Stomach (tissue), 9 donors: ENCODE measurements around the gene PRKCH. TPM values are rescaled to one million over a fixed set of nuclear protein-coding genes. Genes with fewer than 3 reads are reported as not detected.

ENCODE experiments used
- DNase-seq, 2 donors: peaks; one replicate each; pipeline versions ENCODE4 v3.0.0 to v3.0.0-alpha.2; 2013 to 2019
- H3K27ac ChIP-seq, 5 donors: fragments of 200-600 bp in 4 of 5; sonication (generic) in 4 of 5; one replicate each; pipeline ENCODE4 v1.5.1; 2013 to 2019; ENCODE audit warnings: mild to moderate bottlenecking in 1 of 5, moderate library complexity in 1 of 5
- H3K27me3 ChIP-seq, 3 donors: fragments of 200-600 bp; sonication (generic); one replicate each; pipeline ENCODE4 v1.5.1; 2017 to 2019; ENCODE audit warnings: mixed run types in 1 of 3
- H3K36me3 ChIP-seq, 4 donors: fragments of 200-600 bp; sonication (generic); 1 replicate in 3 of 4; 2 replicates in 1 of 4; pipeline ENCODE4 v1.5.1; 2016 to 2019
- H3K4me1 ChIP-seq, 4 donors: fragments of 200-600 bp; sonication (generic); one replicate each; pipeline ENCODE4 v1.5.1; 2016 to 2019
- H3K4me3 ChIP-seq, 4 donors: fragments of 200-600 bp; sonication (generic) in 3 of 4; one replicate each; pipeline ENCODE4 v1.5.1; 2016 to 2019; ENCODE audit warnings: mild to moderate bottlenecking in 1 of 4
- H3K9me3 ChIP-seq, 4 donors: fragments of 200-600 bp; sonication (generic); one replicate each; pipeline ENCODE4 v1.5.1; 2016 to 2019
- CTCF ChIP-seq, 7 experiments: fragments of 450-650 bp in 4 of 7; fragments of 200-600 bp in 3 of 7; sonication (generic) in 3 of 7; IDR thresholded peaks; one replicate each; pipeline ENCODE4 v1.5.1; 2016 to 2019; ENCODE audit warnings: antibody characterized with exemption in 7 of 7, control low read depth in 2 of 7, mild to moderate bottlenecking in 1 of 7
- EP300 ChIP-seq: sonication (generic); formaldehyde crosslinking; IDR thresholded peaks from one replicate; pipeline ENCODE4 v1.6.1; 2017; ENCODE audit warnings: antibody characterized with exemption
- POLR2A ChIP-seq, 4 donors: fragments of 450-650 bp; IDR thresholded peaks; one replicate each; pipeline ENCODE4 v1.6.1; 2016; ENCODE audit warnings: antibody characterized with exemption in 4 of 4, control low read depth in 2 of 4, mild to moderate bottlenecking in 1 of 4, moderate library complexity in 1 of 4
- POLR2AphosphoS5 ChIP-seq, 3 donors: sonication (generic); formaldehyde crosslinking; IDR thresholded peaks; one replicate each; pipeline ENCODE4 v1.6.1; 2016; ENCODE audit warnings: antibody characterized with exemption in 3 of 3
- WGBS, 5 donors: extraction: QIAGEN DNeasy Blood & Tissue Kit in 3 of 5; methylation state at CpG; one replicate each; pipeline versions ENCODE4 v1.1.5 to v1.1.7; 2013 to 2018; 5-methylcytosine and 5-hydroxymethylcytosine counted together
- intact Hi-C: fragments of 100-400 bp; cut with DNase I; formaldehyde crosslinking; loops from one replicate; pipeline ENCODE4 v1.15.1; 2023; ENCODE audit warnings: low total_unique reads
- polyA plus RNA-seq, 3 donors: library from polyadenylated mRNA; stranded (reverse); fragments of 200-250 nt; gene quantifications; one replicate each; pipeline ENCODE4 v1.2.3, GENCODE V29; 2013
- total RNA-seq, 5 donors: library from RNA; depleted of rRNA; stranded (reverse); fragments of >200 nt; gene quantifications; one replicate each; pipeline versions ENCODE4 v1.1.0 to v1.2.3, GENCODE V29; 2014 to 2016
- donor health status: healthy with polysubstance abuse.
- donor health status: Bipolar disorder and iron deficiency.
- donor health status: healthy.

Gene PRKCH
- total and polyA plus RNA-seq, 8 donors, result 5.5 to 84.0 (median 14.7) TPM

GRCh38 chr14:61376314-61376713 is 54.9 kb downstream of the PRKCH start:
- Histone ChIP-seq H3K36me3 (peaks cover 0 to 7% (median 0%) of the 10 kb centered on the region in 4 donors), H3K4me3 (no peak overlapping the region), H3K4me1 (no peaks in the 10 kb centered on the region), H3K9me3 (peaks cover 12 to 36% (median 27%) of the 10 kb centered on the region in 4 donors), H3K27me3 (no peaks in the 10 kb centered on the region), H3K27ac (no peak overlapping the region)
- no peak for DNase-seq
- TF ChIP-seq CTCF (IDR thresholded peaks at IDR 0.05) (no peak), POLR2A (IDR thresholded peaks at IDR 0.05) (no peak), EP300 (no peak), POLR2AphosphoS5 (IDR thresholded peaks at IDR 0.05) (no peak)
- intact Hi-C loops, result no loop called here
- 82 to 96% (median 91%) methylated on average over 1 of the region's 1 CpG for WGBS, 5 donors

GRCh38 chr14:61377749-61378148 is 56.4 kb downstream of the PRKCH start:
- peaks cover 0 to under 1% (median 0%) of the 10 kb centered on the region in 4 donors for H3K4me1 ChIP-seq
- TF ChIP-seq EP300, result no peak
- no peak for TF ChIP-seq POLR2A (IDR thresholded peaks at IDR 0.05)
- no peak for TF ChIP-seq POLR2AphosphoS5 (IDR thresholded peaks at IDR 0.05)
- TF ChIP-seq CTCF (IDR thresholded peaks at IDR 0.05), result no peak
- H3K4me3 ChIP-seq, result no peak overlapping the region
- H3K36me3 ChIP-seq, result peaks cover 0 to 7% (median 0%) of the 10 kb centered on the region in 4 donors
- H3K27ac ChIP-seq, result no peak overlapping the region
- H3K27me3 ChIP-seq, result no peaks in the 10 kb centered on the region
- H3K9me3 ChIP-seq, result peaks cover 12 to 36% (median 27%) of the 10 kb centered on the region in 4 donors
- DNase-seq, result no peak
- intact Hi-C loops, result no loop called here

GRCh38 chr14:61379639-61380184 is 58.3 kb downstream of the PRKCH start:
- no peak overlapping the region for H3K27ac ChIP-seq
- no peak for DNase-seq
- 76 to 87% (median 83%) methylated on average over 7 to 8 of the region's 8 CpGs for WGBS, 5 donors
- peaks cover 0 to 5% (median 0%) of the 10 kb centered on the region in 4 donors for H3K4me1 ChIP-seq
- TF ChIP-seq POLR2A (IDR thresholded peaks at IDR 0.05), result no peak
- no peak for TF ChIP-seq POLR2AphosphoS5 (IDR thresholded peaks at IDR 0.05)
- TF ChIP-seq CTCF (IDR thresholded peaks at IDR 0.05), result no peak
- TF ChIP-seq EP300, result no peak
- H3K36me3 ChIP-seq, result peaks cover 0 to under 1% (median 0%) of the 10 kb centered on the region in 4 donors
- no peak overlapping the region for H3K4me3 ChIP-seq
- no peaks in the 10 kb centered on the region for H3K27me3 ChIP-seq
- peaks cover 0 to 18% (median 10%) of the 10 kb centered on the region in 4 donors for H3K9me3 ChIP-seq
- intact Hi-C loops, result no loop called here

GRCh38 chr14:61380984-61381383 is 59.6 kb downstream of the PRKCH start:
- H3K4me1 ChIP-seq, result peaks cover 0 to 5% (median 0%) of the 10 kb centered on the region in 4 donors
- no peak for DNase-seq
- peaks cover 0 to 5% (median 1%) of the 10 kb centered on the region in 4 donors for H3K9me3 ChIP-seq
- TF ChIP-seq CTCF (IDR thresholded peaks at IDR 0.05) (no peak), EP300 (no peak), POLR2AphosphoS5 (IDR thresholded peaks at IDR 0.05) (no peak), POLR2A (IDR thresholded peaks at IDR 0.05) (no peak)
- H3K36me3 ChIP-seq, result no peaks in the 10 kb centered on the region
- intact Hi-C loops, result no loop called here
- no peak overlapping the region for H3K27ac ChIP-seq
- H3K27me3 ChIP-seq, result no peaks in the 10 kb centered on the region
- WGBS, 5 donors, result 71 to 90% (median 79%) methylated on average over 3 of the region's 3 CpGs
- H3K4me3 ChIP-seq, result no peak overlapping the region
